MM.1S (cell line): ENCODE results near the gene FOXO3.

ENCODE experiments used
- DNase-seq: peaks from one replicate; pipeline ENCODE4 v3.0.0-alpha.2; 2015
- H2AFZ ChIP-seq: fragments of 300-600 bp; sonication (generic); 2 replicates; pipeline ENCODE4 v1.6.0; 2016; ENCODE audit warnings: antibody characterized with exemption, low read length
- H3F3A ChIP-seq: fragments of 300-600 bp; sonication (generic); 2 replicates; pipeline ENCODE4 v1.6.1; 2016; ENCODE audit warnings: mild to moderate bottlenecking, antibody characterized with exemption, low read length, moderate library complexity, mixed read lengths; ENCODE audit not compliant: insufficient read depth
- H3K27ac ChIP-seq: fragments of 300-600 bp; sonication (generic); 2 replicates; pipeline ENCODE4 v1.5.1; 2016; ENCODE audit warnings: mild to moderate bottlenecking, low read length
- H3K27me3 ChIP-seq: fragments of 300-600 bp; sonication (generic); replicated peaks from 2 replicates; pipeline ENCODE4 v1.6.0; 2016; ENCODE audit warnings: low read length; ENCODE audit not compliant: insufficient read depth
- H3K36me3 ChIP-seq: fragments of 300-600 bp; sonication (generic); replicated peaks from 2 replicates; pipeline ENCODE4 v1.6.1; 2016; ENCODE audit warnings: mild to moderate bottlenecking, low read length, mixed read lengths; ENCODE audit not compliant: insufficient read depth
- H3K4me1 ChIP-seq: fragments of 300-600 bp; sonication (generic); 2 replicates; pipeline ENCODE4 v1.6.1; 2016; ENCODE audit warnings: low read length, mixed read lengths
- H3K4me2 ChIP-seq: fragments of 300-600 bp; sonication (generic); 2 replicates; pipeline ENCODE4 v1.6.0; 2016; ENCODE audit warnings: low read depth, low read length
- H3K4me3 ChIP-seq: fragments of 300-600 bp; sonication (generic); 2 replicates; pipeline ENCODE4 v1.5.1; 2016; ENCODE audit warnings: low read length, mixed read lengths
- H3K79me2 ChIP-seq: fragments of 300-600 bp; sonication (generic); 2 replicates; pipeline ENCODE4 v1.6.1; 2016; ENCODE audit warnings: mixed run types, low read length, mixed read lengths
- H3K9ac ChIP-seq: fragments of 300-600 bp; sonication (generic); 2 replicates; pipeline ENCODE4 v1.6.1; 2016; ENCODE audit warnings: low read length, mixed read lengths
- H3K9me2 ChIP-seq: fragments of 300-600 bp; sonication (generic); replicated peaks from 2 replicates; pipeline ENCODE4 v1.6.1; 2016; ENCODE audit warnings: mild to moderate bottlenecking, low read length, mixed read lengths; ENCODE audit not compliant: insufficient read depth
- H3K9me3 ChIP-seq: fragments of 300-600 bp; sonication (generic); replicated peaks from 2 replicates; pipeline ENCODE4 v1.6.1; 2016; ENCODE audit warnings: mild to moderate bottlenecking, low read length, mixed read lengths; ENCODE audit not compliant: insufficient read depth
- H4K20me1 ChIP-seq: fragments of 300-600 bp; sonication (generic); 2 replicates; pipeline ENCODE4 v1.6.1; 2016; ENCODE audit warnings: mild to moderate bottlenecking, low read length, moderate library complexity, mixed read lengths; ENCODE audit not compliant: insufficient read depth
- EZH2 ChIP-seq: fragments of 300-600 bp; sonication (generic); optimal IDR thresholded peaks from 2 replicates; pipeline ENCODE3; 2017; ENCODE audit warnings: low read depth, mild to moderate bottlenecking, antibody characterized with exemption, low read length, mixed read lengths
- EZH2phosphoT487 ChIP-seq: fragments of 300-600 bp; sonication (generic); IDR thresholded peaks from 2 replicates; pipeline ENCODE4 v1.6.1; 2018; ENCODE audit warnings: antibody characterized with exemption, low read length
- TF ChIP-seq, protein P1 (sequence below): fragments of 300-600 bp; sonication (generic); IDR thresholded peaks from 2 replicates; pipeline ENCODE4 v1.5.1; 2016; ENCODE audit warnings: antibody characterized with exemption, low read length, mixed read lengths

The FOXO3 gene

DNA sequence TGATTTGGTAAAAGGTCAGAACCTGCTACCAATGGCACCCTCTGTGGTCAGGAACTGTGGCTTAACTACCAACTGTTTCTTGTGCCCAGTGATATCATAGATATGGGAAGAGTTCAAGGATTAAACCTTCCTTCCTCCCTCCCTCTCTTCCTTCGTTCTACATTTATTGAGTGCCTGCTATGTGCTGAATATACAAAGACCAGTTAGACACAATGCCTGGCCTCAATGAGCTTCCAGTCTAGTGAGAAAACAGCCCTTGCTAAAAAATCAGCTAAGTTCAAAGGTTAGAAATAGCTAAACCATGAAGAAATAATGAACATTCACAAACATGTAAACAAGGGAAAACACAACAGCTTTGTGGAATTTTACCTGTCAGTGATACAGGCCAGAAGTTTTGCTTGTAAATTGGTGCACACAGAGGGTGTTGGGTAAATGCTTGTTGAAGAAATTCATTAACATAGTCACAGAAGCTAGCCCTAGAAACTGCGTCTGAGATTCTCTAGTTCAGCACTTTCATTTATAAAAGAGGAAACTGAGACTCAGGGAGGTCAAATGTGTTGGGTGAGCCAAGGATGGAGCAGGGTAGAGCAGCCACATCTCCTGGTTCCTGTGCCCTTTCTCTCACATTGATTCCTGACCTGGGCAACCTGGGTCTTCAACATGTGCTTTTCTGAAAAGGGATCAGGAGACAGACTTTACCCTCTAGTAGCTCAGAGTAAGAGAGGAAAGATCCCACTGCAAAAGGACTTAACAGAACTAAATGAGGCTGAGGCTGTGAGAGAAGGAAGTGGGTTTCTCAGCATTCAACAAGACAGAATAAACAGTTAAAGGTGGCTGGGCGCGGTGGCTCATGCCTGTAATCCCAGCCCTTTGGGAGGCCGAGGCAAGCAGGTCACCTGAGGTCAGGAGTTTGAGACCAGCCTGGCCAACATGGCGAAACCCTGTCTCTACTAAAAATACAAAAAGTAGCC lies 14.4 kb upstream of the FOXO3 start:
- H3K27me3 ChIP-seq, result no peaks in the 10 kb centered on the region
- peak overlapping the region; percentile 71 for H3K4me2 ChIP-seq
- 0 out of 2 replicates have a peak overlapping the region, but pooled peaks have one; percentile 2 for H3K4me3 ChIP-seq
- DNase-seq, result peak; percentile 63
- H3K36me3 ChIP-seq, result no peaks in the 10 kb centered on the region
- H3F3A ChIP-seq, result peaks cover 29% of the 10 kb centered on the region
- no peaks in the 10 kb centered on the region for H3K9me3 ChIP-seq
- no peaks in the 10 kb centered on the region for H3K9me2 ChIP-seq
- H3K4me1 ChIP-seq, result peaks cover 56% of the 10 kb centered on the region
- peak overlapping the region; percentile 42; the same call in 1 of the 2 replicates for H2AFZ ChIP-seq
- peak overlapping the region; percentile 38; the same call in 1 of the 2 replicates for H3K9ac ChIP-seq
- H3K79me2 ChIP-seq, result peaks cover 31% of the 10 kb centered on the region
- no peaks in the 10 kb centered on the region for H4K20me1 ChIP-seq
- TF ChIP-seq, protein P1, sequence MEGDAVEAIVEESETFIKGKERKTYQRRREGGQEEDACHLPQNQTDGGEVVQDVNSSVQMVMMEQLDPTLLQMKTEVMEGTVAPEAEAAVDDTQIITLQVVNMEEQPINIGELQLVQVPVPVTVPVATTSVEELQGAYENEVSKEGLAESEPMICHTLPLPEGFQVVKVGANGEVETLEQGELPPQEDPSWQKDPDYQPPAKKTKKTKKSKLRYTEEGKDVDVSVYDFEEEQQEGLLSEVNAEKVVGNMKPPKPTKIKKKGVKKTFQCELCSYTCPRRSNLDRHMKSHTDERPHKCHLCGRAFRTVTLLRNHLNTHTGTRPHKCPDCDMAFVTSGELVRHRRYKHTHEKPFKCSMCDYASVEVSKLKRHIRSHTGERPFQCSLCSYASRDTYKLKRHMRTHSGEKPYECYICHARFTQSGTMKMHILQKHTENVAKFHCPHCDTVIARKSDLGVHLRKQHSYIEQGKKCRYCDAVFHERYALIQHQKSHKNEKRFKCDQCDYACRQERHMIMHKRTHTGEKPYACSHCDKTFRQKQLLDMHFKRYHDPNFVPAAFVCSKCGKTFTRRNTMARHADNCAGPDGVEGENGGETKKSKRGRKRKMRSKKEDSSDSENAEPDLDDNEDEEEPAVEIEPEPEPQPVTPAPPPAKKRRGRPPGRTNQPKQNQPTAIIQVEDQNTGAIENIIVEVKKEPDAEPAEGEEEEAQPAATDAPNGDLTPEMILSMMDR, result no peak
- TF ChIP-seq EZH2phosphoT487 (no peak), EZH2 (no peak)
- H3K27ac ChIP-seq, result peak overlapping the region; percentile 87

DNA sequence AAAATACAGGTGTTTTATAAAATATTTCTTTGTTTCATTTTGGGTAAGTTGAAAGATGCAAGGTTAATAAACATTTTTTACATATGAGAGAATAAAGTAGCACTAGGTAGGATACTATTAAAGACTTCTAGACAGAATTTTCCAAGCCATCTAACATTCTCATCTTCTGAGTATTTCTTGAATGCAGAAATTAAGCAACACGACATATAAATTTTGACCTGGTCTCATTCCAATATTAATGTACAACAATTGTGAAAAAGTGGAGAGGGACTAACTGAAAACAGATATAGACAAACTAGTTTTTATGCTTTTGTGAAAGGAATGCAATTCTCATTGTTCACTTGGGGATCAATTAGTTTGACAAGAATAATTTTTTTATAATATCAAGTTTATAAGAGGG lies 11.5 kb upstream of the FOXO3 start:
- TF ChIP-seq, protein P1, result no peak
- TF ChIP-seq EZH2phosphoT487 (no peak), EZH2 (no peak)
- no peaks in the 10 kb centered on the region for H3K9me3 ChIP-seq
- H3K4me1 ChIP-seq, result peaks cover 40% of the 10 kb centered on the region
- H3K79me2 ChIP-seq, result peaks cover 17% of the 10 kb centered on the region
- H3K4me3 ChIP-seq, result no peak overlapping the region
- H2AFZ ChIP-seq, result no peak overlapping the region
- no peaks in the 10 kb centered on the region for H4K20me1 ChIP-seq
- no peak overlapping the region for H3K9ac ChIP-seq
- no peaks in the 10 kb centered on the region for H3K36me3 ChIP-seq
- H3K27ac ChIP-seq, result no peak overlapping the region
- H3K27me3 ChIP-seq, result no peaks in the 10 kb centered on the region
- H3F3A ChIP-seq, result peaks cover 17% of the 10 kb centered on the region
- DNase-seq, result no peak
- no peaks in the 10 kb centered on the region for H3K9me2 ChIP-seq
- no peak overlapping the region for H3K4me2 ChIP-seq

DNA sequence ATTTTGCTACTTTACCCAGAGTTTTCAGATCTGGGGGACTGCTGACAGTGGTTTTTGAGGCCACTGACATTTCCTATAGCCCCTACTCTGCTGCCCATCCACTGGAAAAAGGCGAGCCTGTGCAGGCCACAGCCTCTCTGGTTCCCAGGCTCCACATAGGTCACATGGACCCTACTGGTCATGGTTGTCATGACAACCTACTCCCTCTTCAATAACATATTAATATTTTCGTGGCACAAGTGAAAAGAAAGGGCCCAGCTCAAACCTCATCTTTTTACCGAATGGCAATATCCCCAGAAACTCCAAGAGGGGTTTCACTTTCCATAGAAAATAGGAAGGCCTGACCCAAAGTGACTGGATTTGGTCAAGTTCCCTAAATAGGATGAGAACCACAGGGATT lies 11.0 kb upstream of the FOXO3 start:
- TF ChIP-seq EZH2phosphoT487 (no peak), EZH2 (no peak)
- TF ChIP-seq, protein P1, result no peak
- DNase-seq, result no peak

More for the DNA sequence above, 11.0 kb upstream of the FOXO3 start:
- Histone ChIP-seq H3K9me2 (no peaks in the 10 kb centered on the region), H3K4me3 (no peak overlapping the region), H3K27ac (no peak overlapping the region), H3K9me3 (no peaks in the 10 kb centered on the region), H2AFZ (no peak overlapping the region), H3K27me3 (no peaks in the 10 kb centered on the region), H3F3A (peaks cover 17% of the 10 kb centered on the region), H3K36me3 (no peaks in the 10 kb centered on the region), H3K4me1 (peaks cover 38% of the 10 kb centered on the region), H3K9ac (no peak overlapping the region), H3K79me2 (peaks cover 12% of the 10 kb centered on the region), H3K4me2 (no peak overlapping the region), H4K20me1 (no peaks in the 10 kb centered on the region)
